ENCODE measurements around the gene RAB40C. TPM values are rescaled to one million over a fixed set of nuclear protein-coding genes. Genes with fewer than 3 reads are reported as not detected.

The RAB40C gene
- total and polyA plus RNA-seq, 4 donors = 6.1 to 11.0 (median 9.2) TPM

- DNase-seq (ENCODE audit: low spot score) = no peak
- peaks cover 5 to 37% (median 19%) of the 10 kb centered on the region in 4 donors for H3K36me3 ChIP-seq (ENCODE audit: control insufficient read depth in 4 of 4, insufficient read depth in 3 of 4, low read depth in 1 of 4, low read length in 3 of 4)
- H3K4me1 ChIP-seq (ENCODE audit: control insufficient read depth in 4 of 4, insufficient read depth in 4 of 4, low read length in 3 of 4) = peaks cover 5 to 27% (median 14%) of the 10 kb centered on the region in 4 donors
- H3K9me3 ChIP-seq (ENCODE audit: control insufficient read depth in 4 of 4, low read length in 3 of 4) = no peaks in the 10 kb centered on the region
- H3K27me3 ChIP-seq (ENCODE audit: control insufficient read depth in 4 of 4, insufficient read depth in 4 of 4, low read length in 3 of 4) = no peaks in the 10 kb centered on the region
- H3K4me3 ChIP-seq (ENCODE audit: low read depth in 1 of 3, low read length in 3 of 3) = no peak overlapping the region
- 85% methylated on average over 22 of the region's 22 CpGs for WGBS
- TF ChIP-seq, protein P1, sequence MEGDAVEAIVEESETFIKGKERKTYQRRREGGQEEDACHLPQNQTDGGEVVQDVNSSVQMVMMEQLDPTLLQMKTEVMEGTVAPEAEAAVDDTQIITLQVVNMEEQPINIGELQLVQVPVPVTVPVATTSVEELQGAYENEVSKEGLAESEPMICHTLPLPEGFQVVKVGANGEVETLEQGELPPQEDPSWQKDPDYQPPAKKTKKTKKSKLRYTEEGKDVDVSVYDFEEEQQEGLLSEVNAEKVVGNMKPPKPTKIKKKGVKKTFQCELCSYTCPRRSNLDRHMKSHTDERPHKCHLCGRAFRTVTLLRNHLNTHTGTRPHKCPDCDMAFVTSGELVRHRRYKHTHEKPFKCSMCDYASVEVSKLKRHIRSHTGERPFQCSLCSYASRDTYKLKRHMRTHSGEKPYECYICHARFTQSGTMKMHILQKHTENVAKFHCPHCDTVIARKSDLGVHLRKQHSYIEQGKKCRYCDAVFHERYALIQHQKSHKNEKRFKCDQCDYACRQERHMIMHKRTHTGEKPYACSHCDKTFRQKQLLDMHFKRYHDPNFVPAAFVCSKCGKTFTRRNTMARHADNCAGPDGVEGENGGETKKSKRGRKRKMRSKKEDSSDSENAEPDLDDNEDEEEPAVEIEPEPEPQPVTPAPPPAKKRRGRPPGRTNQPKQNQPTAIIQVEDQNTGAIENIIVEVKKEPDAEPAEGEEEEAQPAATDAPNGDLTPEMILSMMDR (IDR thresholded peaks at IDR 0.05; ENCODE audit: low read depth, low read length, missing input control) = no peak
- TF ChIP-seq HNF4A (conservative IDR thresholded peaks at IDR 0.05) = no peak
- TF ChIP-seq RXRA (IDR thresholded peaks at IDR 0.05) = no peak
- TF ChIP-seq RAD21 (IDR thresholded peaks at IDR 0.05) = no peak
- TF ChIP-seq EGR1 (IDR thresholded peaks at IDR 0.05; ENCODE audit: low read depth in 2 of 2) = no peak
- no peak for TF ChIP-seq TAF1 (conservative IDR thresholded peaks at IDR 0.05)
- no peak for TF ChIP-seq FOXA1 (IDR thresholded peaks at IDR 0.05)
- no peak for TF ChIP-seq NR2F2 (IDR thresholded peaks at IDR 0.05)
- TF ChIP-seq, protein P2, sequence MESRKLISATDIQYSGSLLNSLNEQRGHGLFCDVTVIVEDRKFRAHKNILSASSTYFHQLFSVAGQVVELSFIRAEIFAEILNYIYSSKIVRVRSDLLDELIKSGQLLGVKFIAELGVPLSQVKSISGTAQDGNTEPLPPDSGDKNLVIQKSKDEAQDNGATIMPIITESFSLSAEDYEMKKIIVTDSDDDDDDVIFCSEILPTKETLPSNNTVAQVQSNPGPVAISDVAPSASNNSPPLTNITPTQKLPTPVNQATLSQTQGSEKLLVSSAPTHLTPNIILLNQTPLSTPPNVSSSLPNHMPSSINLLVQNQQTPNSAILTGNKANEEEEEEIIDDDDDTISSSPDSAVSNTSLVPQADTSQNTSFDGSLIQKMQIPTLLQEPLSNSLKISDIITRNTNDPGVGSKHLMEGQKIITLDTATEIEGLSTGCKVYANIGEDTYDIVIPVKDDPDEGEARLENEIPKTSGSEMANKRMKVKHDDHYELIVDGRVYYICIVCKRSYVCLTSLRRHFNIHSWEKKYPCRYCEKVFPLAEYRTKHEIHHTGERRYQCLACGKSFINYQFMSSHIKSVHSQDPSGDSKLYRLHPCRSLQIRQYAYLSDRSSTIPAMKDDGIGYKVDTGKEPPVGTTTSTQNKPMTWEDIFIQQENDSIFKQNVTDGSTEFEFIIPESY (IDR thresholded peaks at IDR 0.05) = no peak
- no peak overlapping the region for H3K27ac ChIP-seq (ENCODE audit: low read depth in 1 of 2, low read length in 2 of 2)
- no peak overlapping the region for H3K9ac ChIP-seq (ENCODE audit: low read depth in 1 of 2, low read length in 2 of 2)
These were observed 84.5 kb downstream of the RAB40C start for GRCh38 chr16:674214-674881.

- no peaks in the 10 kb centered on the region for H3K9me3 ChIP-seq (ENCODE audit: control insufficient read depth in 4 of 4, low read length in 3 of 4)
- peak within 1 kb of the TSS in 1 of 3 donors; percentile 47 for H3K4me3 ChIP-seq (ENCODE audit: low read depth in 1 of 3, low read length in 3 of 3)
- no peak within 1 kb of the TSS for H3K9ac ChIP-seq (ENCODE audit: low read depth in 1 of 2, low read length in 2 of 2)
- H3K27me3 ChIP-seq (ENCODE audit: control insufficient read depth in 4 of 4, insufficient read depth in 4 of 4, low read length in 3 of 4) = no peaks in the 10 kb centered on the region
- peaks cover 5 to 34% (median 19%) of the 10 kb centered on the region in 4 donors for H3K36me3 ChIP-seq (ENCODE audit: control insufficient read depth in 4 of 4, insufficient read depth in 3 of 4, low read depth in 1 of 4, low read length in 3 of 4)
- H3K27ac ChIP-seq (ENCODE audit: low read depth in 1 of 2, low read length in 2 of 2) = no peak within 1 kb of the TSS
- no peak for DNase-seq (ENCODE audit: low spot score)
- H3K4me1 ChIP-seq (ENCODE audit: control insufficient read depth in 4 of 4, insufficient read depth in 4 of 4, low read length in 3 of 4) = peaks cover 6 to 28% (median 15%) of the 10 kb centered on the region in 4 donors
- 9% methylated on average over 73 of the region's 73 CpGs for WGBS
- no peak for TF ChIP-seq SP1 (IDR thresholded peaks at IDR 0.05)
- TF ChIP-seq, protein P3, sequence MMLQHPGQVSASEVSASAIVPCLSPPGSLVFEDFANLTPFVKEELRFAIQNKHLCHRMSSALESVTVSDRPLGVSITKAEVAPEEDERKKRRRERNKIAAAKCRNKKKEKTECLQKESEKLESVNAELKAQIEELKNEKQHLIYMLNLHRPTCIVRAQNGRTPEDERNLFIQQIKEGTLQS (IDR thresholded peaks at IDR 0.05) = no peak
- no peak for TF ChIP-seq NR2F2 (IDR thresholded peaks at IDR 0.05)
- TF ChIP-seq GABPA (IDR thresholded peaks at IDR 0.05 in 1 of 2, conservative IDR thresholded peaks at IDR 0.05 in 1 of 2) = no peak
- TF ChIP-seq EGR1 (IDR thresholded peaks at IDR 0.05; ENCODE audit: low read depth in 2 of 2) = no peak
- no peak for TF ChIP-seq MAX (IDR thresholded peaks at IDR 0.05)
- TF ChIP-seq JUND (IDR thresholded peaks at IDR 0.05) = no peak
- TF ChIP-seq, protein P2 (IDR thresholded peaks at IDR 0.05) = no peak
- TF ChIP-seq FOXA1 (IDR thresholded peaks at IDR 0.05) = no peak
- TF ChIP-seq FOXA2 (IDR thresholded peaks at IDR 0.05) = no peak
- no peak for TF ChIP-seq YY1 (IDR thresholded peaks at IDR 0.05)
- TF ChIP-seq RXRA (IDR thresholded peaks at IDR 0.05) = no peak
- TF ChIP-seq, protein P1 (IDR thresholded peaks at IDR 0.05; ENCODE audit: low read depth, low read length, missing input control) = no peak
- no peak for TF ChIP-seq TAF1 (conservative IDR thresholded peaks at IDR 0.05)
These were observed 85.4 kb downstream of the RAB40C start, which contains the start of gene RHBDL1 for GRCh38 chr16:674968-675883. Gene RHBDL1 (plus strand): TSS chr16:675671. CDS start chr16:675791, 120 bp downstream.

Data from liver (tissue), 9 donors.